Spleen (tissue), 11 donors: ENCODE measurements around the gene LASP1. TPM values are rescaled to one million over a fixed set of nuclear protein-coding genes. Genes with fewer than 3 reads are reported as not detected.
A peak's percentile ranks its signal among the peaks of the same experiment; 100 is the strongest.

ENCODE experiments used
- DNase-seq: peaks from one replicate; pipeline ENCODE4 v3.0.0-alpha.2; 2020
- H3K27ac ChIP-seq, 8 donors: fragments of 200-600 bp; sonication (generic) in 7 of 8; 1 replicate in 4 of 8; 2 replicates in 4 of 8; pipeline versions ENCODE4 v1.5.0 to v1.8.0; 2016 to 2021; ENCODE audit warnings: inconsistent platforms in 4 of 8, mild to moderate bottlenecking in 4 of 8, moderate library complexity in 1 of 8
- H3K27me3 ChIP-seq, 7 donors: fragments of 200-600 bp; sonication (generic) in 6 of 7; replicated peaks in 1 of 7; 1 replicate in 4 of 7; 2 replicates in 3 of 7; pipeline versions ENCODE4 v1.5.0 to v1.8.0; 2016 to 2021; ENCODE audit warnings: inconsistent platforms in 3 of 7, mild to moderate bottlenecking in 1 of 7
- H3K36me3 ChIP-seq, 6 donors: fragments of 200-600 bp; sonication (generic) in 5 of 6; 1 replicate in 4 of 6; 2 replicates in 2 of 6; pipeline versions ENCODE4 v1.5.0 to v1.8.0; 2016 to 2021; ENCODE audit warnings: inconsistent platforms in 2 of 6
- H3K4me1 ChIP-seq, 6 donors: fragments of 200-600 bp; sonication (generic) in 5 of 6; 1 replicate in 3 of 6; 2 replicates in 3 of 6; pipeline versions ENCODE4 v1.5.0 to v1.8.0; 2016 to 2021; ENCODE audit warnings: inconsistent platforms in 3 of 6
- H3K4me3 ChIP-seq, 8 donors: fragments of 200-600 bp; sonication (generic) in 7 of 8; 1 replicate in 4 of 8; 2 replicates in 4 of 8; pipeline versions ENCODE4 v1.5.0 to v1.8.0; 2016 to 2021; ENCODE audit warnings: inconsistent platforms in 4 of 8, mild to moderate bottlenecking in 4 of 8, moderate library complexity in 2 of 8
- H3K9me3 ChIP-seq, 8 donors: fragments of 200-600 bp; sonication (generic) in 7 of 8; 1 replicate in 4 of 8; 2 replicates in 4 of 8; pipeline versions ENCODE4 v1.5.0 to v1.8.0; 2016 to 2021; ENCODE audit warnings: inconsistent platforms in 4 of 8
- POLR2A ChIP-seq, 3 donors: fragments of 450-650 bp; IDR thresholded peaks; one replicate each; pipeline ENCODE4 v1.5.1; 2017; ENCODE audit warnings: antibody characterized with exemption in 3 of 3, mild to moderate bottlenecking in 1 of 3
- POLR2AphosphoS5 ChIP-seq, 3 donors: sonication (generic); formaldehyde crosslinking; IDR thresholded peaks; one replicate each; pipeline ENCODE4 v1.5.1; 2017; ENCODE audit warnings: antibody characterized with exemption in 3 of 3
- WGBS, 5 donors: extraction: QIAGEN DNeasy Blood & Tissue Kit in 3 of 5; methylation state at CpG; one replicate each; pipeline versions ENCODE4 v1.1.5 to v1.1.7; 2013 to 2018; 5-methylcytosine and 5-hydroxymethylcytosine counted together
- intact Hi-C: fragments of 100-400 bp; cut with DNase I; formaldehyde crosslinking; loops from one replicate; pipeline ENCODE4 v1.15.0; 2023; ENCODE audit warnings: low total_unique reads
- polyA plus RNA-seq, 3 donors: library from polyadenylated mRNA; stranded (reverse); fragments of 200-250 nt; gene quantifications; one replicate each; pipeline ENCODE4 v1.2.1, GENCODE V29; 2013
- total RNA-seq, 7 donors: library from RNA; depleted of rRNA in 3 of 7; stranded (reverse); fragments of >200 nt in 3 of 7; fragmentation: NEBNext Ultra II Directional in 4 of 7; extraction: Animal tissue kit (Norgen Biotek cat#: 25700) in 4 of 7; gene quantifications; one replicate each; pipeline versions ENCODE4 v1.1.0 to v1.2.1, GENCODE V29; 2016 to 2021
- TF ChIP-seq, protein P1 (sequence below), 11 experiments: fragments of 200-600 bp in 7 of 11; fragments of 450-650 bp in 4 of 11; sonication (generic) in 4 of 11; IDR thresholded peaks in 8 of 11; conservative IDR thresholded peaks in 3 of 11; 1 replicate in 7 of 11; 2 replicates in 4 of 11; pipeline versions ENCODE4 v1.4.0 to v1.8.0; 2016 to 2021; ENCODE audit warnings: antibody characterized with exemption in 11 of 11, inconsistent platforms in 4 of 11, mild to moderate bottlenecking in 1 of 11
- donor health status: healthy with polysubstance abuse.
- donor health status: DM: no; HTN: no; CAD: no; lungs with moderate emphysema.
- donor health status: DM: no; HTN: no; CAD: no.
- donor health status: Bipolar disorder and iron deficiency.
- donor health status: healthy.
- donor health status: DM: no; HTN: no; CAD: no.
- donor health status: DM: yes; HTN: yes; CAD: no.

Gene LASP1
- total and polyA plus RNA-seq, 10 donors, result 38.8 to 196 (median 143) TPM

GRCh38 chr17:38871247-38872015, 1.6 kb downstream of the LASP1 start:
- Histone ChIP-seq H3K36me3 (peaks cover 0 to 47% (median 3%) of the 10 kb centered on the region in 6 donors), H3K4me3 (peak overlapping the region; percentile 50 to 100 (median 94)), H3K9me3 (no peaks in the 10 kb centered on the region), H3K27ac (peak overlapping the region; percentile 87 to 99 (median 97)), H3K27me3 (no peaks in the 10 kb centered on the region), H3K4me1 (peaks cover 54 to 86% (median 71%) of the 10 kb centered on the region in 6 donors)
- intact Hi-C loops, result no loop called here
- WGBS, 5 donors, result 28 to 32% (median 28%) methylated on average over 11 of the region's 11 CpGs
- peak; percentile 89 for DNase-seq
- peak in 1 of 3 donors; percentile 78 for TF ChIP-seq POLR2AphosphoS5 (IDR thresholded peaks at IDR 0.05)
- TF ChIP-seq POLR2A (IDR thresholded peaks at IDR 0.05), result no peak
- TF ChIP-seq, protein P1, sequence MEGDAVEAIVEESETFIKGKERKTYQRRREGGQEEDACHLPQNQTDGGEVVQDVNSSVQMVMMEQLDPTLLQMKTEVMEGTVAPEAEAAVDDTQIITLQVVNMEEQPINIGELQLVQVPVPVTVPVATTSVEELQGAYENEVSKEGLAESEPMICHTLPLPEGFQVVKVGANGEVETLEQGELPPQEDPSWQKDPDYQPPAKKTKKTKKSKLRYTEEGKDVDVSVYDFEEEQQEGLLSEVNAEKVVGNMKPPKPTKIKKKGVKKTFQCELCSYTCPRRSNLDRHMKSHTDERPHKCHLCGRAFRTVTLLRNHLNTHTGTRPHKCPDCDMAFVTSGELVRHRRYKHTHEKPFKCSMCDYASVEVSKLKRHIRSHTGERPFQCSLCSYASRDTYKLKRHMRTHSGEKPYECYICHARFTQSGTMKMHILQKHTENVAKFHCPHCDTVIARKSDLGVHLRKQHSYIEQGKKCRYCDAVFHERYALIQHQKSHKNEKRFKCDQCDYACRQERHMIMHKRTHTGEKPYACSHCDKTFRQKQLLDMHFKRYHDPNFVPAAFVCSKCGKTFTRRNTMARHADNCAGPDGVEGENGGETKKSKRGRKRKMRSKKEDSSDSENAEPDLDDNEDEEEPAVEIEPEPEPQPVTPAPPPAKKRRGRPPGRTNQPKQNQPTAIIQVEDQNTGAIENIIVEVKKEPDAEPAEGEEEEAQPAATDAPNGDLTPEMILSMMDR (IDR thresholded peaks at IDR 0.05 in 8 of 11, conservative IDR thresholded peaks at IDR 0.05 in 3 of 11), result no peak

GRCh38 chr17:38872027-38872511, 2.2 kb downstream of the LASP1 start:
- 19 to 38% (median 26%) methylated on average over 5 of the region's 5 CpGs for WGBS, 5 donors
- Histone ChIP-seq H3K27ac (peak overlapping the region; percentile 27 to 99 (median 97)), H3K36me3 (peaks cover 0 to 53% (median 5%) of the 10 kb centered on the region in 6 donors), H3K4me3 (peak overlapping the region; percentile 50 to 100 (median 94)), H3K9me3 (no peaks in the 10 kb centered on the region), H3K4me1 (peaks cover 58 to 90% (median 75%) of the 10 kb centered on the region in 6 donors), H3K27me3 (no peaks in the 10 kb centered on the region)
- peak; percentile 75 for DNase-seq
- TF ChIP-seq, protein P1 (IDR thresholded peaks at IDR 0.05 in 8 of 11, conservative IDR thresholded peaks at IDR 0.05 in 3 of 11), result no peak
- no peak for TF ChIP-seq POLR2A (IDR thresholded peaks at IDR 0.05)
- TF ChIP-seq POLR2AphosphoS5 (IDR thresholded peaks at IDR 0.05), result no peak
- intact Hi-C loops, result no loop called here

GRCh38 chr17:38872671-38873385, 3.0 kb downstream of the LASP1 start:
- no peak for DNase-seq
- TF ChIP-seq POLR2A (IDR thresholded peaks at IDR 0.05) (no peak), POLR2AphosphoS5 (IDR thresholded peaks at IDR 0.05) (no peak)
- TF ChIP-seq, protein P1 (IDR thresholded peaks at IDR 0.05 in 8 of 11, conservative IDR thresholded peaks at IDR 0.05 in 3 of 11), result no peak
- intact Hi-C loops, result no loop called here
- H3K27me3 ChIP-seq, result no peaks in the 10 kb centered on the region
- WGBS, 5 donors, result 62 to 73% (median 65%) methylated on average over 9 of the region's 9 CpGs
- H3K4me1 ChIP-seq, result peaks cover 62 to 90% (median 76%) of the 10 kb centered on the region in 6 donors
- no peaks in the 10 kb centered on the region for H3K9me3 ChIP-seq
- peak overlapping the region in 5 of 8 donors; percentile 81 to 100 (median 94) for H3K4me3 ChIP-seq
- peak overlapping the region; percentile 27 to 99 (median 97) for H3K27ac ChIP-seq
- peaks cover 0 to 61% (median 6%) of the 10 kb centered on the region in 6 donors for H3K36me3 ChIP-seq
